ENCODE measurements around the gene MAK.

DNA sequence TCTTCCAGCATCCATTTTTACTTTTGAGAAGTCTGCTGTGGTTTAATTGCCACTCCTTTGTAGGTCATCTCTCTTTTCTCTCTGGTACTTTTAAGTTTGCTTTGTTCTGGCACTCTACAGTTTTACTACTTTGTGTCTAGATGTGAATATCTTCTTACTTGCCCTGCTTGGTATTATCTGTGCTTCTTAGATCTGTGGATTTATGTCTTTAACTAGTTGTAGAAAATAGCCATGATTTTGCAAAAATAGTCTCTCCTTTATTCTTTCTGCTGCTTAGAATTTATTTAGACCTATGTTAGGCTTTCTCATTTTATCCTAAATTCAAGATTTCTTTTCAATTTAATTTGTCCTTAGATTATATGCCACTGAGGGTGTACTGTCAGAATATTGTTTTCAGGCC, 5.2 kb upstream of the MAK start:
- TF ChIP-seq, protein P1, sequence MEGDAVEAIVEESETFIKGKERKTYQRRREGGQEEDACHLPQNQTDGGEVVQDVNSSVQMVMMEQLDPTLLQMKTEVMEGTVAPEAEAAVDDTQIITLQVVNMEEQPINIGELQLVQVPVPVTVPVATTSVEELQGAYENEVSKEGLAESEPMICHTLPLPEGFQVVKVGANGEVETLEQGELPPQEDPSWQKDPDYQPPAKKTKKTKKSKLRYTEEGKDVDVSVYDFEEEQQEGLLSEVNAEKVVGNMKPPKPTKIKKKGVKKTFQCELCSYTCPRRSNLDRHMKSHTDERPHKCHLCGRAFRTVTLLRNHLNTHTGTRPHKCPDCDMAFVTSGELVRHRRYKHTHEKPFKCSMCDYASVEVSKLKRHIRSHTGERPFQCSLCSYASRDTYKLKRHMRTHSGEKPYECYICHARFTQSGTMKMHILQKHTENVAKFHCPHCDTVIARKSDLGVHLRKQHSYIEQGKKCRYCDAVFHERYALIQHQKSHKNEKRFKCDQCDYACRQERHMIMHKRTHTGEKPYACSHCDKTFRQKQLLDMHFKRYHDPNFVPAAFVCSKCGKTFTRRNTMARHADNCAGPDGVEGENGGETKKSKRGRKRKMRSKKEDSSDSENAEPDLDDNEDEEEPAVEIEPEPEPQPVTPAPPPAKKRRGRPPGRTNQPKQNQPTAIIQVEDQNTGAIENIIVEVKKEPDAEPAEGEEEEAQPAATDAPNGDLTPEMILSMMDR (IDR thresholded peaks at IDR 0.05), result no peak
- no peak for TF ChIP-seq POLR2A (IDR thresholded peaks at IDR 0.05)

All from lower leg skin (tissue), 3 donors.